ENCODE results near the gene MRM1.

Gene MRM1, protein sequence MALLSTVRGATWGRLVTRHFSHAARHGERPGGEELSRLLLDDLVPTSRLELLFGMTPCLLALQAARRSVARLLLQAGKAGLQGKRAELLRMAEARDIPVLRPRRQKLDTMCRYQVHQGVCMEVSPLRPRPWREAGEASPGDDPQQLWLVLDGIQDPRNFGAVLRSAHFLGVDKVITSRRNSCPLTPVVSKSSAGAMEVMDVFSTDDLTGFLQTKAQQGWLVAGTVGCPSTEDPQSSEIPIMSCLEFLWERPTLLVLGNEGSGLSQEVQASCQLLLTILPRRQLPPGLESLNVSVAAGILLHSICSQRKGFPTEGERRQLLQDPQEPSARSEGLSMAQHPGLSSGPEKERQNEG

GRCh38 chr17:36601303-36602029 is at the start of gene MRM1:
Gene MRM1, plus strand, starts transcription at chr17:36601583. Its CDS starts 228 bp downstream, at chr17:36601811.
- peak; percentile 91 for DNase-seq

DNA sequence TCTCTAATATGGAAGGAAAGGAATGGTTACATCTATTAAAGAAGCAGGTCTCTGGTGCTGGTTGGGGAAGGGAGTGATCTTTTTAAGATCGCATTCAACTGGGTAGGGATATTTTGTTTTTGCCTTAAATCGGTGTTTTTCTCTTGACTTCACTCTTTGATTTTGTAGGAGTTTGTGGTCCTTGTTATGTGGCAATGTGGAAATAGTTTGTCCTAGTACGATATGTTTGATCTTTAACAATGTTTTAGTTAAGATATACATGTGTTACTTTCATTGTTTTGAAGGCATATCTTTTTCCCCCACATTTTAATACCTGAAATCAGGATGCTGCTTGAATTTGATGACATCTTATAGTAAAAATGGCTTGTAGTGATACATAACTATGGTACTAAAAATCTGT is 47.9 kb upstream of the MRM1 start:
- no peak for DNase-seq

GRCh38 chr17:36566081-36566480 is 35.3 kb upstream of the MRM1 start:
- no peak for DNase-seq

- no peak for DNase-seq
These were observed 26.4 kb upstream of the MRM1 start for GRCh38 chr17:36575028-36575427.

- no peak for DNase-seq
These were observed 24.6 kb upstream of the MRM1 start for GRCh38 chr17:36576793-36577192.

DNA sequence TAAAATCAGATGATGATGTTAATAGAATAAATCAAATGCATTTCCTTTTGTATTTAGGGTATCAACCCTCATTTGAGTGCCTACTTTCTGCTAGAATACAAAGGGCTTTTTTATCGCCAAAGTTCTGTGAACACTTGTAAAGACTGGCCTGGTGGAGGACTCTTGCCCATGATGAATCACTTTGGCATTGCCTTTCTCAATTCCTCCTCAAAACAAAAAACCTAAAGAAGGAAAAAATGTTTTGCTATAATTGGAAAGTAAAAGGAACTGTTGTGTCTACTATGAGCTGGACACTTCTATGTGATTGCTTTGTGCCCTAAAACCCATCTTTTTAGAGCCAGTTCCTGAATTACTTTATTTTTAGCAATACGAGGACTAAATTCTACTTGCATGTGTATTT is 22.7 kb upstream of the MRM1 start:
- DNase-seq, result no peak

- no peak for DNase-seq
These were observed 17.6 kb upstream of the MRM1 start for GRCh38 chr17:36583787-36584186.

DNA sequence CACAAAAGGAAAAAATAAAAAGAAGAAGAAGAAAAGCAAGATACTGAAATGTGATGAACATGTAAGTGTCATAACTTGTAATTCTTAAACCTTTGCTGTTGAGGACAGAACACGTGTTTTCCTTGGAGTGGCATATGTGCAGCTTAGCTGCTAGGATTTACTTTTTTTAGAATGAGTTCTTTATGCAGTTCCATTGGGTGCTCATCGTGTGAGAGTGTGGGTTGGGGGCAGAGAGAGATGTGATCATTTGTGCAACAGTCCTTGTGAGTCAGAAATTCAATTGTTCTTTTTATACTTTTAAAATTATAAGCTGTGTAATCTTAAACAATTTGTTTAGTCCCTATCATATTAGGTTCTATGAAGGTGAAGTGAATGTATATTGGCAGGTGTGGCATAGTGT is 15.2 kb upstream of the MRM1 start:
- no peak for DNase-seq

GRCh38 chr17:36590082-36590481 is 11.3 kb upstream of the MRM1 start:
- no peak for DNase-seq

DNA sequence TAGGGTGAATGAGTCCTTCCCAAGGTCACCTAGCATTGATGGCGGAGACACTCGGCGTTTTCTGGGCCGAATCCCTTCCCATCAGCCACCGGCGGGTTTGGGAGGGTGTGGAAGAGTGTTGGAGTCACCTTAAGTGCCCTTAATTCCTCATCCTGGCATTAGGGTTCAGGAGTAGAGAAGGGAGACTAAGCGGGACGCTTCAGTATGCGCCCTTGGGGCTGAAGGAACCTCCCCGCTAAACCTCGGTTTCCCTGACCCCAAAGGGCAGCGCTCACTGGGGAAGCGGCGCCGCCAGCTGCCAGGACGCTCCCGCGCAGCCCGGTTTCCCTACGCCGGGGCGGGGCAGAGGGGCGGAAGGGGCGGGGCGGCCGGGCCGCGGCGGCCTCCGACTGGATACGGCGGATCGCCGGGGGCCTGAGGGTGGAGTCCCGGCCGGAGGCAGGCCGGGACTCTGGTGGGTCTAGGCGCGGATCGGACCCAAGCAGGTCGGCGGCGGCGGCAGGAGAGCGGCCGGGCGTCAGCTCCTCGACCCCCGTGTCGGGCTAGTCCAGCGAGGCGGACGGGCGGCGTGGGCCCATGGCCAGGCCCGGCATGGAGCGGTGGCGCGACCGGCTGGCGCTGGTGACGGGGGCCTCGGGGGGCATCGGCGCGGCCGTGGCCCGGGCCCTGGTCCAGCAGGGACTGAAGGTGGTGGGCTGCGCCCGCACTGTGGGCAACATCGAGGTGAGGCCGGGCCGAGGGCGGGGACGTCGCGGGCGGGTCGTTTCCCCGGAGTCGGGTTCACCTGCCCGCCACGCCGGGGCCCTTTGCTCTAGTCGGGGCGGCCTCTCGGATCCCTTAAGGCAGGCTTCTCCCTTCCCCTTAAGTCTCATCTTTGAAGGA is 9.7 kb upstream of the MRM1 start, which contains the start of gene DHRS11:
Gene DHRS11 (plus strand): TSS at position 446 of the 882 bp plus-strand sequence. CDS start 131 bp downstream, at position 577.
- DNase-seq, result peak; percentile 80

DNA sequence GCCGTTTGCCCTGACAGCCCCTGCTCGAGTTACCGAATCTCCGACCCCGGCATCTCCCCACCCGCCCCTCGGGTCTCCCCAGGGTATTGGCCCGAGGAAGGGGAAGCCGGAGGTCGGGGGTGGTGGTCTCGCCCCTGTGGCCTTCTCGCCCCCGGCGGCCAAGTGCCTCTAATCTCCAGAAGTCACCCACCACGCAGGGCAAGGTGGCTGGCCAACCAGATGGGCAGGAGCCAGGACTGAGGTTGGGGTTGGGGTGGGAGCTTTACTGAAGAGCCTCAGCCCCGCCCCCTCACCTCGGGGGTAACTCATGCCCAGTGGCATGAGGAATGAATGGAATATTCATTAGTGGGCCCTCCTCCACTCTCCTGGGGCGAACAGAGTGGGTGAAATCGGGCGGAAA is 9.1 kb upstream of the MRM1 start:
- DNase-seq, result peak; percentile 21

DNA sequence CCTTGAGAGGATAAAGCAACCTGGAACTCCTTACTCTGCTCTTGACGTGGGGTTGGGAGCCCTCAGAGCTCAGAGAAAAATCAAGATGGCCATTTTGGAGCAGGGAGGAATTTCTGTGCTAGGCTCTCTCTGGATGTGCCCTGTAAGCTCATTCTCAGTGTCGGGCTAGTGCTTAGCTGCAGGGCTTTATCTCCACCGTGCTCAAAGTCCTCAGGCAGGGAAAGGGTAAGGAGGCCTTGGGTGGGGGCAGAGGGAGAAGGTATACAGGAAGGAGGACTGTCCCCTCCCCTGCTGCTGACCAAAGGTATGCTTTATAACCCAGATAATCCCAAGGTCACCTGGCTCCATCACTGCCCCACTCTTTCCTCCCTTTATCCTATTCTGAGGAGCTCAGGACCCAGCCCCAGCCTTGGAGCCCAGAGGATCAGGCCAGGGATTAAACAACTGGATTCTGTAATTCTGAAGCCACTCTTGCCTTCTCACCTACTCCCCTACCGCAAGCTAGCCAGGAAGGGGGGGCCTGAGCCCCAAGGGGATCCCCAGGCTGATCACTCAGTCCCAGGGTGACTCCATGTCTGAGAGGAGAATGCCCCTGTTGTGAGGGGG is 8.6 kb upstream of the MRM1 start:
- DNase-seq, result no peak

DNA sequence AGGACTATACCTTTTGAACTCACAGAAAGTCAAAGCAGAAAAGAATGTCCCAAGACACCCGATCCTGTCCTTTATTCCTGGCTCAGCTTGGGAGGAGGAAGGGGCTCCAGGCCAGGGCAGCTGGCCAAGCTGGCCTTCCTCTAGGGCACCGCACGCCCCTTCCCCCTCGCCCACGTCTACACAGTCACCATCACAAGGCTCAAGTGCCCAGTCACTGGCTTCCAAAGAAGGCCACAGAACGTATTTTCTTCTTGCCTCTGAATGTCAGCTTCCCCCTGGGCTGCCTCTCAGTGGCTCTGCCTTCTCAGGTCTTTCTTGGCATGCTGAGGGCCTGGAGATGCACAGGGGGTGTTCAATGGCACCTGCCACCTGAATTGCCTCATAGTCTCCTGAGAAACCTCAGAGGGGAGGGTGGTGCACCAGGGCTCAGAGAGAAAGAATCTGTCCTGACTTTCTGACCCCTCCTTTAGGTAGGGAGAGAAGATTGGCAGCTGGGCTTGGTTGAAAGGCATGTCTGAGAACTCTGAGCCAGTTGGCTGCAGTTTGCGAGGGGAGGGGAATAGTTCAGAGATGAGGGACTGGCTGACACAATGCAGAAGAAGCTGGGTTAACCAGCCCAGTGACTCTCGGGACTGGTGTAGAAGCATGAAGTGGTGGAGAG is 7.6 kb upstream of the MRM1 start:
- DNase-seq, result no peak

- DNase-seq, result no peak
These were observed 6.6 kb upstream of the MRM1 start for GRCh38 chr17:36594626-36595401.

DNA sequence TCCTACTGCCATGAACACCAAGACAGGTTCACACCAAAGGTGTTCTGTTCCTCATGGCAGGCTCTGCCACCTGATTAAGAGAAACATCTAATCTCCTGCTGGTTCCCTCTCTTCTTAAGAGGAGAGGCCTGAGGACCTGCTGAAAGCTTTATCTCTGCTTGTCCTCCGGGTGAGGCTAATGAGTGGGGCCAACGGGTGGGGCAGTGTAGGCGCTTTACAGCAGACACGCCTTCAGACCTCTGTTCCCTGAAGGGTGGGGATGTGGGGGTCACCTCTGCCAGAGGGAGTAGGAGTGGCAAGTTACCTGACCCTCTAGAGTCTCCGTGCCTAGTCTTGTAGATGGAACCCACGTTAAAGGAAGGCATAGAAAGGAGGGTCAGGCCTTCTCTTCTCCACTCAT is 4.2 kb upstream of the MRM1 start:
- no peak for DNase-seq

- no peak for DNase-seq
These were observed 3.3 kb upstream of the MRM1 start for GRCh38 chr17:36597866-36598777.

GRCh38 chr17:36598951-36599401 is 2.4 kb upstream of the MRM1 start:
- no peak for DNase-seq

GRCh38 chr17:36599546-36600250 is 1.7 kb upstream of the MRM1 start:
- no peak for DNase-seq

GRCh38 chr17:36600465-36600864 is 918 bp upstream of the MRM1 start:
- no peak for DNase-seq

GRCh38 chr17:36600936-36601302 is 464 bp upstream of the MRM1 start:
- DNase-seq, result no peak

Data from NCI-H345 (cell line).